Panc1 (cell line): Measurements from ENCODE around the gene MAP3K4. TPM values are rescaled to one million over a fixed set of nuclear protein-coding genes. Genes with fewer than 3 reads are reported as not detected.

ENCODE experiments used
- ATAC-seq: fragments of 200-7000 bp; cut with Tn5 transposase; 2 replicates; pipeline ENCODE4 v1.9.1; 2020; ENCODE audit warnings: mild to moderate bottlenecking, moderate library complexity
- BruUV-seq: library from RNA; stranded (reverse); fragments of 400-500 nt; replicated peaks from 2 replicates; lab custom pipeline; 2021; lab: Mats Ljungman, UMichigan
- CTCF ChIA-PET: fragments of 300-600 bp; sonication (Branson Sonifier 250); formaldehyde crosslinking; loops from one replicate; lab custom pipeline; 2022; ENCODE audit warnings: antibody characterized with exemption; lab: Charles Lee
- POLR2A ChIA-PET: fragments of 300-600 bp; sonication (Branson Sonifier 250); formaldehyde crosslinking; loops from one replicate; lab custom pipeline; 2022; ENCODE audit warnings: antibody characterized with exemption; lab: Charles Lee
- DNase-seq: peaks from one replicate; pipeline ENCODE4 v3.0.0-alpha.2; 2010; ENCODE audit warnings: low read depth, low spot score
- H3K27ac ChIP-seq: 2 replicates; pipeline ENCODE4 v1.5.1; 2011; ENCODE audit warnings: mild to moderate bottlenecking, low read length, inconsistent platforms
- H3K27me3 ChIP-seq: fragments of 200-500 bp; sonication (Bioruptor generic); 2 replicates; pipeline ENCODE4 v1.6.0; 2014; ENCODE audit warnings: low read length, inconsistent platforms; ENCODE audit not compliant: control insufficient read depth, insufficient read depth
- H3K36me3 ChIP-seq: fragments of 200-500 bp; sonication (Bioruptor generic); 2 replicates; pipeline ENCODE4 v1.5.1; 2014; ENCODE audit warnings: inconsistent platforms, mild to moderate bottlenecking, low read length, moderate library complexity; ENCODE audit not compliant: control insufficient read depth, insufficient read depth
- H3K4me1 ChIP-seq: 2 replicates; pipeline ENCODE4 v1.5.1; 2011; ENCODE audit warnings: inconsistent platforms, mild to moderate bottlenecking, low read length, moderate library complexity; ENCODE audit not compliant: control insufficient read depth, insufficient read depth
- H3K4me3 ChIP-seq, 2 experiments: 2 replicates each; pipeline ENCODE4 v1.5.1; 2011 to 2012; ENCODE audit warnings: low read depth in 2 of 2, low read length in 2 of 2, mild to moderate bottlenecking in 2 of 2, inconsistent platforms in 1 of 2, moderate library complexity in 1 of 2
- H3K9me3 ChIP-seq: fragments of 200-500 bp; sonication (Bioruptor generic); 2 replicates; pipeline ENCODE4 v1.5.1; 2014; ENCODE audit warnings: low read depth, mild to moderate bottlenecking, inconsistent platforms, low read length, moderate library complexity; ENCODE audit not compliant: control insufficient read depth, insufficient read depth
- POLR2AphosphoS5 ChIP-seq: IDR thresholded peaks from 2 replicates; pipeline ENCODE4 v1.6.1; 2012; ENCODE audit warnings: mild to moderate bottlenecking, low read depth, low read length, moderate library complexity
- REST ChIP-seq, 2 experiments: IDR thresholded peaks; 2 replicates each; pipeline ENCODE4 v1.6.1; 2011 to 2012; ENCODE audit warnings: low read depth in 2 of 2, control low read depth in 1 of 2, low read length in 1 of 2, mild to moderate bottlenecking in 1 of 2, moderate library complexity in 1 of 2; ENCODE audit not compliant: insufficient read depth in 1 of 2
- SIN3A ChIP-seq: IDR thresholded peaks from 2 replicates; pipeline ENCODE4 v1.6.1; 2012; ENCODE audit warnings: low read depth, mild to moderate bottlenecking, low read length, moderate library complexity, borderline replicate concordance; ENCODE audit not compliant: insufficient read depth
- TCF7L2 ChIP-seq: IDR thresholded peaks from 2 replicates; pipeline ENCODE4 v1.6.1; 2011; ENCODE audit warnings: mild to moderate bottlenecking, low read depth, low read length, inconsistent platforms
- in situ Hi-C: cut with HindIII; loops from 2 replicates; pipeline ENCODE4 v1.10.0; 2016; ENCODE audit warnings: low sequenced_read_pairs, low pct_unique_long_range_greater_than_20kb
- intact Hi-C: fragments of 100-400 bp; cut with micrococcal nuclease; formaldehyde crosslinking; loops from one replicate; pipeline ENCODE4 v1.10.0; 2022; ENCODE audit not compliant: unreplicated experiment
- total RNA-seq: library from RNA; stranded (reverse); gene quantifications from one replicate; pipeline ENCODE4 v1.2.1, GENCODE V29; 2021; ENCODE audit not compliant: unreplicated experiment
- TF ChIP-seq, protein P1 (sequence below): fragments of 450-650 bp; IDR thresholded peaks from 2 replicates; pipeline ENCODE4 v1.5.1; 2017; ENCODE audit warnings: mild to moderate bottlenecking

The MAP3K4 gene
- total RNA-seq, 1 experiment from 2014 or later = 49.3 TPM

GRCh38 chr6:160951187-160952030, 40.2 kb upstream of the MAP3K4 start:
- in situ Hi-C loops (no loop called here), intact Hi-C loops (no loop called here)
- no peaks in the 10 kb centered on the region for H3K27me3 ChIP-seq
- BruUV-seq = no TSS peak
- no peak overlapping the region for H3K27ac ChIP-seq
- H3K36me3 ChIP-seq = no peaks in the 10 kb centered on the region
- no peaks in the 10 kb centered on the region for H3K9me3 ChIP-seq
- H3K4me1 ChIP-seq = no peaks in the 10 kb centered on the region; the same call in 1 of the 2 replicates
- DNase-seq (no peak), ATAC-seq (no peak)
- TF ChIP-seq, protein P1, sequence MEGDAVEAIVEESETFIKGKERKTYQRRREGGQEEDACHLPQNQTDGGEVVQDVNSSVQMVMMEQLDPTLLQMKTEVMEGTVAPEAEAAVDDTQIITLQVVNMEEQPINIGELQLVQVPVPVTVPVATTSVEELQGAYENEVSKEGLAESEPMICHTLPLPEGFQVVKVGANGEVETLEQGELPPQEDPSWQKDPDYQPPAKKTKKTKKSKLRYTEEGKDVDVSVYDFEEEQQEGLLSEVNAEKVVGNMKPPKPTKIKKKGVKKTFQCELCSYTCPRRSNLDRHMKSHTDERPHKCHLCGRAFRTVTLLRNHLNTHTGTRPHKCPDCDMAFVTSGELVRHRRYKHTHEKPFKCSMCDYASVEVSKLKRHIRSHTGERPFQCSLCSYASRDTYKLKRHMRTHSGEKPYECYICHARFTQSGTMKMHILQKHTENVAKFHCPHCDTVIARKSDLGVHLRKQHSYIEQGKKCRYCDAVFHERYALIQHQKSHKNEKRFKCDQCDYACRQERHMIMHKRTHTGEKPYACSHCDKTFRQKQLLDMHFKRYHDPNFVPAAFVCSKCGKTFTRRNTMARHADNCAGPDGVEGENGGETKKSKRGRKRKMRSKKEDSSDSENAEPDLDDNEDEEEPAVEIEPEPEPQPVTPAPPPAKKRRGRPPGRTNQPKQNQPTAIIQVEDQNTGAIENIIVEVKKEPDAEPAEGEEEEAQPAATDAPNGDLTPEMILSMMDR = no peak
- TF ChIP-seq POLR2AphosphoS5 (no peak), REST (IDR thresholded peaks at IDR 0.05; ENCODE audit: insufficient read depth in 1 of 2, low read depth in 2 of 2, low read length in 1 of 2) (no peak), SIN3A (no peak), TCF7L2 (no peak)
- no peak overlapping the region for H3K4me3 ChIP-seq
- ChIA-PET CTCF (no interaction called here), POLR2A (interaction anchor here (0.6 kb wide), 1 partner anchor 112 kb away, joined by 4 read pairs; no protein-coding TSS in a partner anchor)

DNA sequence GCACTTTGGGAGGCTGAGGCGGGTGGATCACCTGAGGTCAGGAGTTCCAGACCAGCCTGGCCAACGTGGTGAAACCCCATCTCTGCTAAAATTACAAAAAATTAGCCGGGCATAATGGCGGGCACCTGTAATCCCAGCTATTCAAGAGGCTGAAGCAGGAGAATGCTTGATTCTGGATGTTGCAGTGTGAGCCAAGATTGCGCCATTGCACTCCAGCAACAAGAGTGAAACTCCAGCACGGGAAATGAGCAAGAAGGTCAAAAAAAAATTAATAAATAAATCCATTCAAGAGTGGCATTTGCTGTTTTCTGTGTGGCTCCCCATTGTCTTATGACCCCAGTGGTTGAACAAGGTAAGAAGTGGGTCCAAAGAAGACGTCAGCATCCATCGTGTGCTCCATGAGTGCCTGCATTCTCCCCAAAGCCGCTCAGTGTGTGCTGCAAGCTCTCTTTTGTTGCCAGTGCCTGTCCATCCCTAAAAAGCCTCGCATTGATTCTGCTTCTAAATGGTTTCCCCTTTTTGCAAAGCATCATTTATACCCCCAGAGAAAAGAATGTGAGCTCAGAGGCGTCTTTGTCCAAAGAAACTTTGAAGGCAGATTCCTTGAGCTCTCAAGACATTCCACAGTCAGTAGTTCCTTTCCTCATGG, 38.8 kb upstream of the MAP3K4 start:
- Histone ChIP-seq H3K36me3 (no peaks in the 10 kb centered on the region), H3K27me3 (no peaks in the 10 kb centered on the region), H3K4me1 (no peaks in the 10 kb centered on the region; the same call in 1 of the 2 replicates), H3K27ac (no peak overlapping the region), H3K4me3 (no peak overlapping the region), H3K9me3 (no peaks in the 10 kb centered on the region)
- CTCF ChIA-PET = no interaction called here
- POLR2A ChIA-PET = no interaction called here
- intact Hi-C loops (no loop called here), in situ Hi-C loops (no loop called here)
- TF ChIP-seq, protein P1 = no peak
- no peak for TF ChIP-seq TCF7L2
- no peak for TF ChIP-seq POLR2AphosphoS5
- no peak for TF ChIP-seq SIN3A
- no peak for TF ChIP-seq REST (IDR thresholded peaks at IDR 0.05; ENCODE audit: insufficient read depth in 1 of 2, low read depth in 2 of 2, low read length in 1 of 2)
- BruUV-seq = no TSS peak
- no peak for ATAC-seq
- DNase-seq = no peak
